Heart left ventricle (tissue), 16 donors: ENCODE measurements around the gene SPSB1. TPM values are rescaled to one million over a fixed set of nuclear protein-coding genes. Genes with fewer than 3 reads are reported as not detected.

Source experiments
- ATAC-seq, 4 donors: fragments of 200-7000 bp; cut with Tn5 transposase; one replicate each; pipeline ENCODE4 v1.9.1; 2020 to 2022; ENCODE audit warnings: moderate library complexity in 4 of 4, mild to moderate bottlenecking in 3 of 4, moderate number of reproducible peaks in 1 of 4
- DNase-seq, 5 donors: peaks; one replicate each; pipeline ENCODE4 v3.0.0-alpha.2; 2020
- H3K27ac ChIP-seq, 12 donors: fragments of 200-600 bp; sonication (generic) in 4 of 12; one replicate each; pipeline versions ENCODE4 v1.5.0 to v1.8.0; 2016 to 2022; ENCODE audit warnings: mild to moderate bottlenecking in 2 of 12
- H3K27me3 ChIP-seq, 9 donors: fragments of 200-600 bp; sonication (generic) in 2 of 9; one replicate each; pipeline versions ENCODE4 v1.5.1 to v1.8.0; 2016 to 2022; ENCODE audit warnings: mild to moderate bottlenecking in 3 of 9
- H3K36me3 ChIP-seq, 9 donors: fragments of 200-600 bp; sonication (generic) in 2 of 9; one replicate each; pipeline versions ENCODE4 v1.5.0 to v1.8.0; 2018 to 2022; ENCODE audit warnings: mild to moderate bottlenecking in 2 of 9
- H3K4me1 ChIP-seq, 12 donors: fragments of 200-600 bp; sonication (generic) in 4 of 12; one replicate each; pipeline versions ENCODE4 v1.5.0 to v1.8.0; 2016 to 2022; ENCODE audit warnings: mild to moderate bottlenecking in 3 of 12
- H3K4me3 ChIP-seq, 12 donors: fragments of 200-600 bp; sonication (generic) in 4 of 12; one replicate each; pipeline versions ENCODE4 v1.5.0 to v1.8.0; 2017 to 2022; ENCODE audit warnings: mild to moderate bottlenecking in 9 of 12, moderate library complexity in 4 of 12
- H3K9me3 ChIP-seq, 12 donors: fragments of 200-600 bp; sonication (generic) in 4 of 12; one replicate each; pipeline versions ENCODE4 v1.5.0 to v1.8.0; 2016 to 2022; ENCODE audit warnings: mild to moderate bottlenecking in 1 of 12
- CTCF ChIP-seq, 12 donors: fragments of 200-600 bp; sonication (generic) in 4 of 12; IDR thresholded peaks; one replicate each; pipeline versions ENCODE4 v1.5.0 to v1.8.0; 2018 to 2022; ENCODE audit warnings: antibody characterized with exemption in 12 of 12, mild to moderate bottlenecking in 5 of 12
- POLR2A ChIP-seq, 2 donors: fragments of 450-650 bp; IDR thresholded peaks; one replicate each; pipeline ENCODE4 v1.6.1; 2017; ENCODE audit warnings: antibody characterized with exemption in 2 of 2, mild to moderate bottlenecking in 2 of 2, moderate library complexity in 2 of 2
- WGBS, 4 donors: extraction: QIAGEN DNeasy Blood & Tissue Kit in 2 of 4; methylation state at CpG; one replicate each; pipeline versions ENCODE4 v1.1.5 to v1.1.7; 2013 to 2018; 5-methylcytosine and 5-hydroxymethylcytosine counted together
- intact Hi-C, 10 donors: fragments of 100-400 bp; cut with DNase I; formaldehyde crosslinking; loops; one replicate each; pipeline versions ENCODE4 v1.11.1 to v1.14.2; 2022
- polyA plus RNA-seq, 2 donors: library from polyadenylated mRNA; stranded (reverse); fragments of 200-250 nt; gene quantifications; one replicate each; pipeline ENCODE4 v1.2.3, GENCODE V29; 2013
- total RNA-seq, 9 donors: library from RNA; depleted of rRNA in 2 of 9; stranded (reverse); fragments of >200 nt in 2 of 9; fragmentation: NEBNext Ultra II Directional in 3 of 9; extraction: Animal tissue kit (Norgen Biotek cat#: 25700) in 3 of 9; gene quantifications; one replicate each; pipeline versions ENCODE4 v1.1.0 to v1.2.4, GENCODE V29; 2016 to 2023
- donor health status: ischemic (EF 13 %, LVEDD 7.1; RV severe dilation, severe dysfunction).
- donor health status: healthy with polysubstance abuse.
- donor health status: DM: no; HTN: yes; CAD: no.
- donor health status: DM: no; HTN: no; CAD: no.
- donor health status: ischemic (EF 25% LVEDD 6.9; RV normal size, moderate dysfunction).
- donor health status: ischemic (EF 25% LVEDD 5.7; RV mildly dilated, moderate dysfunction).
- donor health status: healthy.
- donor health status: DM: yes; HTN: yes; CAD: no.
- donor health status: ischemic (EF 35%, LVEDD 5.7; RV mildly dilated, moderate dysfunction).
- donor health status: nonischemic (EF 11% LVEDD 7.7; RV severe dilation, severe dysfunction).
- donor health status: DM: yes; HTN: yes; CAD: no.
- donor health status: PGD.
- donor health status: ischemic (EF 29% LVEDD 5.4; RV normal size, mild dysfunction).
- donor health status: nonischemic (EF 23%, LVEDD 6.1; RV moderate dilation, normal function).

Gene SPSB1
- total and polyA plus RNA-seq, 11 donors: 7.0 to 27.2 (median 9.2) TPM

- H3K4me1 ChIP-seq: peaks cover 0 to 26% (median 9%) of the 10 kb centered on the region in 12 donors
- ATAC-seq: no peak
- H3K36me3 ChIP-seq: peaks cover 0 to 24% (median 17%) of the 10 kb centered on the region in 9 donors
- H3K9me3 ChIP-seq: no peaks in the 10 kb centered on the region
- no peak for DNase-seq
- no peak overlapping the region for H3K27ac ChIP-seq
- no peaks in the 10 kb centered on the region for H3K27me3 ChIP-seq
- WGBS, 4 donors: 89 to 99% (median 95%) methylated on average over 5 to 8 of the region's 8 CpGs
- intact Hi-C loops: no loop called here
- H3K4me3 ChIP-seq: no peak overlapping the region
- no peak for TF ChIP-seq POLR2A (IDR thresholded peaks at IDR 0.05)
- TF ChIP-seq CTCF (IDR thresholded peaks at IDR 0.05): no peak
Observed at GRCh38 chr1:9357958-9358357, 65.3 kb downstream of the SPSB1 start.

- Histone ChIP-seq H3K27me3 (no peaks in the 10 kb centered on the region), H3K4me3 (no peak overlapping the region), H3K4me1 (peaks cover 0 to 28% (median 10%) of the 10 kb centered on the region in 12 donors), H3K9me3 (no peaks in the 10 kb centered on the region), H3K27ac (no peak overlapping the region), H3K36me3 (peaks cover 0 to 24% (median 17%) of the 10 kb centered on the region in 9 donors)
- no peak for TF ChIP-seq CTCF (IDR thresholded peaks at IDR 0.05)
- no peak for TF ChIP-seq POLR2A (IDR thresholded peaks at IDR 0.05)
- ATAC-seq: no peak
- intact Hi-C loops: no loop called here
- peak in 1 of 5 donors; percentile 54 for DNase-seq
- 89 to 96% (median 93%) methylated on average over 19 to 20 of the region's 20 CpGs for WGBS, 4 donors
Observed at GRCh38 chr1:9360371-9361064, 67.8 kb downstream of the SPSB1 start.

- Histone ChIP-seq H3K4me1 (peaks cover 0 to 28% (median 10%) of the 10 kb centered on the region in 12 donors), H3K27me3 (no peaks in the 10 kb centered on the region), H3K36me3 (peaks cover 0 to 14% (median 6%) of the 10 kb centered on the region in 9 donors), H3K27ac (peak overlapping the region in 1 of 12 donors; percentile 54), H3K4me3 (no peak overlapping the region), H3K9me3 (no peaks in the 10 kb centered on the region)
- WGBS, 4 donors: 59 to 67% (median 61%) methylated on average over 11 to 14 of the region's 14 CpGs
- intact Hi-C loops: no loop called here
- no peak for DNase-seq
- ATAC-seq: peak in 1 of 4 donors; percentile 11
- no peak for TF ChIP-seq CTCF (IDR thresholded peaks at IDR 0.05)
- no peak for TF ChIP-seq POLR2A (IDR thresholded peaks at IDR 0.05)
Observed at GRCh38 chr1:9361630-9362260, 69.1 kb downstream of the SPSB1 start.

GRCh38 chr1:9362488-9362887 is 69.8 kb downstream of the SPSB1 start:
- Histone ChIP-seq H3K27ac (no peak overlapping the region), H3K27me3 (no peaks in the 10 kb centered on the region), H3K9me3 (no peaks in the 10 kb centered on the region), H3K4me3 (no peak overlapping the region), H3K4me1 (peaks cover 0 to 28% (median 10%) of the 10 kb centered on the region in 12 donors), H3K36me3 (peaks cover 0 to 19% (median 7%) of the 10 kb centered on the region in 9 donors)
- ATAC-seq (no peak), DNase-seq (no peak)
- WGBS, 4 donors: 83 to 89% (median 86%) methylated on average over 10 to 12 of the region's 12 CpGs
- intact Hi-C loops: no loop called here
- TF ChIP-seq POLR2A (IDR thresholded peaks at IDR 0.05) (no peak), CTCF (IDR thresholded peaks at IDR 0.05) (no peak)
